ENCODE data around the gene KLF6.

Gene KLF6

DNA sequence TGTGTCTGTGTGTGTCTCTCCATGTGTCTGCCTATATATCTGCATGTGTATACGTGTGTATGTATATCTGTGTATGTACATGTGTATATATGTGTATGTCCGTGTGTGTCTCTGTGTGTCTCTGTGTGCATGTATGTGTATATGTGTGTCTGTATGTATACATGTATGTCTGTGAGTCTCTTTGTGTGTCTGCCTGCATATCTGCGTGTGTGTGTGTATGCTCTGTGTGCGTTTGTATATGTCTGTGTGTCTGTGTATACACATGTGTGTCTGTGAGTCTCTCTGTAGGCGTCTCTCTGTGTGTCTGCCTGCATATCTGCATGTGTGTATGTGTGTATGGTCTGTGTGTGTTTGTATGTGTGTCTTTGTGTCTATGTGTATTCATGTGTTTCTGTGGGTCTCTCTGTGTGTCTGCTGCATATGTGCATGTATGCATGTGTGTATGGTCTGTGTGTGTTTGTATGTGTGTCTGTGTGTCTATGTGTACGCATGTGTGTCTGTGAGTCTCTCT is 23.7 kb upstream of the KLF6 start:
- DNase-seq = no peak

DNA sequence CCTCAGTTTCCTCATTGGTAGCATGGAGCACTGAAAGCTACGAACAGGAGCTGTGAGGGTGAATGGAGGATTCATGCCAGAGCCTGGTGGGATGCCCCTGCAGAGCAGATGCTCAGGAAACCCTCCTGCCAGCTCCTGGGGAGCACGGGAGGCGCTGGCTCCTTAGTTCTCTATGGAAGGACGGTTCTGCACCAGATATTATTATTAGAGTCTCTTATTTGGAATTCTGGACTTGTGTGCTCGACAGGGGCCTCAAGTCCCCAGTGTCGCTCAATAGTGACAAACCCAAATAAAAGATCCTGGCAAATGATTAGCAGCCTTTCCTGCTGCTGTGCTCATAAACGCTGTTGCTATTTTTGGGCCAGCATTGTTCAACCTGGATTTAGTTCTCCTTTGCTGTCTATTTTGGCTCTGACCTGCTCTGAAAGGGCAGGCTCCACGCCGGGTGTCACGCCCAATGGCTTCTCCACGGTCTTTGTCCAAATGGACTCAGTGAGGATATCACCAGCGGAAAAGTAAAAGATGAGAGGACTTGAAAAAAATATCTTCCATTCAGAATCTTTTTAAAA is 23.0 kb upstream of the KLF6 start:
- DNase-seq = no peak

DNA sequence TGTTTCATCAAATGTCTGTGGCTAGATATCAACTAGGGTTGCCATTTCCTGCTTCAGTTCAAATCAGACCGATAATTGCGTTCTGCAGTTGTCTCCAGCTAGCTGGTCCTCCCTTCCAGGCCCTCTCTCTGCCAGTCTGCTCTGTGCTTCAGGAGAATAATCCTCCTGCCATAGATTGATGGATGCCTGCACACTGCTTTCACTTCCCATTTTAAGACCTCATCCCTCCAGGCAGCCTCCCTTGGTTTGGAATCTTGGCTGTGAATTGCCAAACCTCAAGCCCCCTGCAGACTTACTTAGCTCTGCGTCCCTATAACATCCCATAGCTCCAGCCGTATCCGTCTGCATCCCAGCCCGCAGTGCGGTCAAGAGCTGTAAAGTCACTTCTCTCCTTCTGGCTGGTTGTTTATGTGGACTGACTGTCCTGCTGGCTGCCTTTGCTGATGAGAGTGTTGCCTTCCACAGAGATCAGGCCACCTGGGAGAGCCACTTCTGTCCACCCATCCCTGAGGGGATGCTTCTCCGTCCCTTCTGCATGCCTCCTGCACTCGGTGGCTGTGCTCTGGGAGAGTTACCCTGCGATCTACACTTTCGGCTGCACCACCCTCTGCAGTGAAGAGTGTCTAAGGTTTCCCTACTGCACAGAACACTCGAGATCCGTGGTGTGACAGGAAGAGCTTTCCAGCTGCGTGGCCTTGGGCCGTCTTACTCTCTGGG is 22.4 kb upstream of the KLF6 start:
- DNase-seq = no peak

DNA sequence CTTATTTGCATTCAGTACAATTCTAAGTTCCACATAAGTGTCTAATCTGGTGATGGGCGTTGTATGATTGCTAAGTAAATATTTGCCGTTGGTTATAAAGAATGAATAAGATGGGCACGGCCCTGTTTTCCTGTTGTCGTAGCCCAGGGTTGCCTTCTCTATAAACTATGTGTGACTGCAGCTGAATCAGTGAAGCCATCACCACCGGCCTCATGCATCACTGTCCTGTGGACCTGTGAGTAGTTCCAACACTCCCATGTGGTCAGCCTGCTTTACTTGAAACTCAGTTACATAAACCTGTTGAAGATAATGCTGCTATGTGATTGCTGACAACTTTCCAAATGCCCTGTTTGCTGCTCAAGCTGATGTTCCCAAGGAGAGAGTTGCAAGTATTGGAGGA is 21.6 kb upstream of the KLF6 start:
- no peak for DNase-seq

DNA sequence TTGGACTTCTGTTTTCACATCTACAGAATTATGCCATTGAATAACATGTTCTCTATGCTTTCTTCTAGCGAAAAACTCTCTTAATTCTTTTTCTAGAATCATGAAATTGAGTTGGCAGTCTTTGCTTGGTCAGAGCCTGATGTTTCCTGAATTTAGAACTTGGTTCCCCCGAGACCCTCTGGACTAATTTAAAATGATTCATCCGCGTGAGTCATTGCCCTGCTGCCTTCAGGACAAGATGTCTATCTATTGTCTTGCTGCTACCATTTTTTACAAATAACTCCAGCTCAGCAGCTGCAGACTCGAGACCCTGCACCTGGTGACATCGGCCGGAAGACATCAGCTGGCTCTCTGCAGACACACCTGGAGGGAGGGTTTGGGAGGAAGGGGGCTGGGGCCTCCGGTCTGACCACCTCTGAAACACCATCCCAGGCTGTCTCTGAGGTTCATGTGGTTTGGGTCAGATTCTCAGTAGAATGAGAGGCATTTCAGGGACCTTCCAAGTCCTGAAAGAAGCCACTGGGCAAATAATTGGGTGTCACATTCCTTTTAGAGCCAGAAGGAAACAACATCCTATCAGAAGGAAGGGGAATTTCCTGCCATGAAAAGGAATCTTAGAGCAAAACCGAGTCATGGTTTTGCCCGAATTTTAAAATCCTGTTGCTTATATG is 20.9 kb upstream of the KLF6 start:
- DNase-seq = peak; percentile 52

DNA sequence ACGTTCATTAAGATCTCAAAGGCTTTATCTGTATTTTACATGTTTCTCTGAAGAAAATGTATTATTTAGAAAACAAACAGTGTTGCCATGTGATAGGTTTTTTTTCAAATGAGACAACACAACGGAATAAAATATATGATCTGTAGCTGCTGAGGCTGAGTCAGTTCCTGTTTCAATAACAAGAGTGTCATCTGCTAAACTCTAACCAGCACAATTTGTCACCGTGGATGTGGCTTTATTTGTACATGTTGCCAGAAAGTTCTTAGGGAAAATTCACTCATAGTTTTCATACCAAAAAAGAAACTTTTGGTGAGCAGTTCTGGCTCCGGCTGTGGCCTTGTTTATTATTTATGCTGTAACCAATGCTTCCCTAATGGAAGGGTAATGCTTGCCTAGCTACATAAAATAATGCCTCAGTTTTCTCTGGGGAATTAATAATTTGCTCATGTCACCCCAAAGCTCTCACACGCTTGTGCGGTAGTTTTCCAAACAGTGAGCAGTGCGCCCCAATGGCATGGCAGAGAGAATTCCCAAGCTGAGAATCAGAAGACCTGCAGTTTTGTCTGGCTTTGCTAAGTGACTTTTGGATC is 20.3 kb upstream of the KLF6 start:
- peak; percentile 74 for DNase-seq

DNA sequence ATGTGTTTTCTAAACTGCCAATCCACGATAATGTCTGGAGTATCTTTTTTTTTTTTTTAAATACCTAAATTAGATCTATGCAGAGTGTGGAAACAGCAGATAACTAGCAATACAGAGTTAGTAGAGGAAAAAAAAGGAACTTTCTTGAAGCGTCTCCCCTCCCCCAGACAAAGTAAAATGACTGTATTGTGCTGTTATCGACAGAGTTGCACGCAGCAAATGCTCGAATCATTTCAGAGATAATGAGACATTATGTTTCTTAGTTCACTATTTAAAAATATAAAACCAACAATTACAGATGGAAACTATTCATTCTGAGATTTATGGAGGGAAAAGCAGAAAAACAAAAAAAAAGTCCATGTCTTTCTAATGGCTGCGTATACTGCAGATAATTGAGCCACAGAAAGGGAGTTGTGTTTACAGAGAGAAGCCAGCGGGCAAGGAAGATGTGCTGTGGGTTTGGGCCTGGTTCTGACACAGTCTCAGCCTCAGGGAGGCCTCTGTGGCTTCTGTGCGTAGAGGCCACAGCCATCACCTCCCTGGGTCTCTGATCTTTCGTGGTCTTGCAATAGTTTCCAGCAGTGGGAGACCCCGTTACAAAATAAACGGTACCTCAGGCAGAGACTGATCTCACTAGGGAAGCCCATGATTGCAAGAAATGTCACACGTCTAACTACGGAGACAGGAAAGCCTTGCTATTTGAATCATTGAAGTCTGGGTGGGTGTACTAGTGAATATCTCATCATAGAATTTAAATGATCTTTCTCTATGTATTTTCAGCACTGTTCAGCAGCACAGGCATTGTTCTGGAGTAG is 19.1 kb upstream of the KLF6 start:
- DNase-seq = peak; percentile 77

DNA sequence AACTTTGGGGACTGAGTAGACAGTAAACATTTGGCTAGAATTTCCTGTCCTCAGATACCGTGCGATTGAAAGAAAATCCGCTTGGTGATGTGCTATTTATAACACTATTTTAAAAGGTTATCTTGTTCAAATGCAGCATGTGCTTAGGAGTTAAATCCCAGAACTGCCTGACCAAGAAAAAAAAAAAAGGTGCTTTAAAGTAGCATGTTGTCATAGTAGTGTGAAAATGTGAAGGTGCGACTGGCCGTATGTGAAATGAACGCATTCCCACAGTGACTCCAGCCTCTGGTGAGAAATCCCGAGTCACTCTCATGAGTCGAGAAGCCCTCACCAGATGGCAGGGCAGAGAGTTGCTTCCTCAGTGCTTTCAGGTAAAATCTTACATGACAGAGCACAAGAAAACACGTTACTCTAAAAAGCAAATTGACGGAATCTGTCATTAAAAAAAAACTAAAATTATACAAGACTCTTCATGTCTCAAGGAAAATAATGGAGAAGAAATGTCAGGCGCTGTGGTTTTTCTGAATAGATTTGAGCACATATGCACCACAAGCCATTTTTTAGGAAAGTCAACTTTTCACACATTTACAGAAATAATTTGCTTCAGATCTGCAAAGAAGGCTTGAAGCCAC is 18.4 kb upstream of the KLF6 start:
- peak; percentile 44 for DNase-seq

DNA sequence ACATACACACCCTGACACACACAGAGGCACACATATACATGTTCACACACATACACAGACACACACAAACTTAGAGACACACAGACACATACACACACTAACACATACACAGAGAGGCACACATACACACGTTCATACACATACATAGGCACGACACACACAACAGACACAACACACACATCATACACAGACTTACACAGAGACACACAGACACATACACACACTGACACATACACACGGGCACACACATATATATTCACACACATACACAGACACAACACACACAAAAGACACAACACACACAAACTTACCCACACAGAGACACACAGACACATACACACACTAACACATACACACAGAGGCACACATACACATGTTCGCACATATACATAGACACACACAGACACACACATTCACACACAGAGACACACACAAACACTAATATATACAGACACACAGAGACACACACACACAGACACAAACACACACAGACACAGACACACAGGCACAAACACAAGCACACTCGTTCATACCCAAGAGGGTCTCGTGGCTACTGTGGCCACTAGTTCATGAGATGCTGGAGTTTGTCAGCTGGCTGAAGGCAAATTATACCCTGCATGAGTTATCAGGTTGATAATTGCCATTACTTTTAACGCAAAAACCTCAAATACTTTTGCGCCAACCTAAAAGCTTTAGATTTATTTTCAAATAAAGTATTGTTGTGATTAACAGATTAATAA is 17.7 kb upstream of the KLF6 start:
- DNase-seq = no peak

DNA sequence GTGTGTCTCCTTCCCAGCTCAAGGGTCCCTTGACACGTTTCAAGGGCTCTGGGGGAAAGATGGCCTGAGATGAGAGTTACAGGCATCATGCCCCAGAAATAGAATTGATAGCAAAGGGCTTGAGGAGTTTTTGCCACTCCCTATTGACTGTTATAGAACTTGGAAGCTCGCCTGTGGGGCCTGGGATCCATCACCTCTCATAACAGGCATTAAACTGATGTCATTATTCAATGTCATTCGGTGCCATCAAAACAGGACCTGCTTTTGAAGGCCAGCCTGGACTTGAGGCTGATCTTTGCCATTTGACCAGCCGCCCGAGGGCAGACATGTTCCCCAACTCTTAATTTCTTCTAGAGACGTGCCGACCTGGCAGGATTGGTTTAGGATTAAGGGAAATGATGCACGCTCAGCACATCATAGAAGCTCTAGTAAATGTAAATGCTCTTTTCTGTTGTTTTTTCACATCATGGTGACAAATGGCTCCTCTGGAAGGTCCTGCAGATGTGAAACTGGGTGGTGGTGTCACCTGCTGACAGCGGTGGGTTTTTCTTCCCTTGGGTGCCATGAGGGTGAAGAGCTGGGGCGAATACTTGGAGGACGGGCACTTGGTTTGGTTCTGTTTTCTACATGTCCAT is 16.7 kb upstream of the KLF6 start:
- DNase-seq = no peak

DNA sequence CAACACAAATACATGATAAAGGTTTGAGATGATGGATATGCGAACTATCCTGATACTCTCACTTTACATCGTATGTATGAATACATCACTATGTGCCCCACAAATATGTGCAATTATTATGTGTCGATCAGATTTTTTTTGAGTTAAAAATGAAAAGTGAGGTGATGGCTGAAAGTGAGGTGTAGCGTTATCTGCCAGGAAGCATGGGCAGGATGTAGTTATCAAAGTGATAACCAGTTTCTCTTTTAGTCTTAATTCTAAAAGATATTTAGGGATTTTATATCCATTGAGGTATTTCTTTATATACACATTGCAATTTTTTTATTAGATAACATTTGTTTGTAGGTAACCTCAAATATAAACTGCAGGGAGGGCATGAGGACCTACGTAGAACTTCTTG is 15.6 kb upstream of the KLF6 start:
- DNase-seq = no peak

DNA sequence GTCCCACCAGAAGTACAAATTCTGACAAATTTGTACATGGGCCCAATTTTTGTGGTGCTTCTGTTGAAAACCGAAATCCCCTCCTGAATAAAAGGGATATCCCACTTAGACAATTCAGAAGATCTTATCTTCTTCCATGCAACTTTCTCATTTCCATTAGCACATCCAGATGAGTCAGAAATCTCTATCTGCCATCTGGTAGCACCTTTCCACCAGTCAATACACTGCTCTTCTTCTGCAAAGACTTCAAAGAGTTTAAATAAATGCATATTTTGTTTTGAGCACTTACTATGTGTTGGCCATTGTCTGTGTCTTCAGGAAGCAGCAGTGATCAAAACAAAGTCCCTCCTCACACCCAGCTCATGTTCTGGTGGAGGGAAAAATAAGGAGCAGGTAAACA is 12.7 kb upstream of the KLF6 start:
- DNase-seq = no peak

DNA sequence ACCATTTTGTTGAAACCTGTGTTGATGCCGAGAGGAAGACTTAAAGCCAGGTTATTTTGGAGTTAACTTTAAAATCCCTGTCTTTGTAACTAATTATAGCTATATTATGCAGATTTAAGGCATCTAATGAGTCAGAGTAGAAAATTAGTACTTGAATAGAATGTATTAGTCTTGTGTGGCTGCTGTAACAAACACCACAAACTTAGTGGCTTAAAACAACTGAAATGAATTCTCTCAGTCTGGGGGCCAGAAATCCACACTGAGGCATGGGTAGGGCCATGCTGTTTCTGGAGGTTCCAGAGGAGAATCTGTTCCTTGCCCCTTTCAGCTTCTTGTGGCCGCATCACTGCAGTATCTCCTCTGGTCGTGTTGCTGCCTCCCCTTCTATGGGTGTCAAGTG is 8.5 kb upstream of the KLF6 start:
- no peak for DNase-seq

DNA sequence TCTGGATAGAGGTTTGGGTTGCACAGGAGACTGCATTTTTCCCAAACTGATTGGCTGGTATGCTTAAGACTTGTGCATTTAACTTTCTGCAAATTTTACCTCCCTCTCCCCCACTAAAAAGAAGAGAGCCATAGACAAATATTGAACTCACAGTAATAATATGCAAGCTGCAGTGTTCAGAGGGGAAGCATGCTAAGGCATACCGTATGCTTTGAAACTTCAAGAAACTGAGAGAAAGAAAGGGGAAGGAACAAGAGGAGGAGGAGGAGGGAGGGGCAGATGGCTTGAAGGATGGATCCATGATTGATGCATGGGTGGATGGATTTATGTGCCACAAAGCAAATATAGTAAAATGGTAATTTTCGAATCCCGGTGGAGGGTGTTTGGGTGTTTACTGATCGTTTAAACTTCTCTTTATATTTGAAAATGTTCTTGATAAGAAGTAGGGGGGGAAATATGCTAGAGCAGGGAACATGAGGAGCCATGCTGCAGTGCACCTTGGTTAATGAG is 7.8 kb upstream of the KLF6 start:
- no peak for DNase-seq

DNA sequence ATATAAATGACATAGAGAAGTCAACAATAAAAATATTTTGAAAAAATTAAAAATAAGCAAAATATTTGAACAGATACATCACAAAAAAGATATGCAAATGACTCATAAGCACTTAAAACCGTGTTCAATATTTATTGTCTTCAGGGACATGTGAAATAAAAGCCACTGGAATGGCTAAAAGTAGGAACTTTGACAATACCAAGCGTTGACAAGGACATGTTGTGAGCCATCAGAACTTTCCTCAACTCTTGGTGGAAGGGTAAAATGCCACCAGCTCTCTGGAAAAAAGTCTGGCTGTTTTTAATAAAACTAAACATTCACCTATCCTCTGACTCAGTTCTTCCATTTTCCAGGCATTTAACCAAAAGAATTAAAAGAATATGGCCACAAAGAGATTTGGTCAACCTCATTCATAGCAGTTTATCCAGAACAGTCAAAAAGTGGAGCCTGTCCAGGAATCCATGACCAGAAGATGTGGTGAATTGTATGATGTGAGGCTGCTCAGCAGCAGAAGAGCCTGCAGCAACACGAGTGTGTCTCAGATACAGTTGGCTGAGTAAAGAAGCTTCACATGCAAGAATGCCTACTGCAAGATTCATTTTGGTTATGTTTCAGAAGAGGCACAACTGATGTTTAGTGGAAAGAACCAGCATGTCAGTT is 7.1 kb upstream of the KLF6 start:
- DNase-seq = no peak

DNA sequence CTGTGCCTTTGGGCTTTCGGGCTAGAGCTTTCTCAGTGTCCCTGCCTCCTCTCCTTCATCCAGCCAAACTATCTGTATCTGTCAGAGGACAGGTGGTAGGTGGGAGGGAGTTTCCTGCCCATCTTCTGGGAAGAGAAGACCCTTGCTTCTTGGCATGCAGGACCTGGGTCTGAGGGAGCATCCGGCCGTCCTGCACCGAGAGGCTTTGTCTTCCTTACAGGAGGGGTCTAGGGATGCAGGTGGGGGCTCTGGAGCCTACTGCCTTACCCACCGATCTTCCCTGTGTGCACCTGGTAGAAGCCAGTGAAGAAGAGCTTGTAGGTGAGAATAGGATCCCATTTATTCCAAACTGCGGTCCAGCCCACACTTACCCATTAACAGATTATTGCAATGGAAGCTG is 5.8 kb upstream of the KLF6 start:
- DNase-seq = no peak

DNA sequence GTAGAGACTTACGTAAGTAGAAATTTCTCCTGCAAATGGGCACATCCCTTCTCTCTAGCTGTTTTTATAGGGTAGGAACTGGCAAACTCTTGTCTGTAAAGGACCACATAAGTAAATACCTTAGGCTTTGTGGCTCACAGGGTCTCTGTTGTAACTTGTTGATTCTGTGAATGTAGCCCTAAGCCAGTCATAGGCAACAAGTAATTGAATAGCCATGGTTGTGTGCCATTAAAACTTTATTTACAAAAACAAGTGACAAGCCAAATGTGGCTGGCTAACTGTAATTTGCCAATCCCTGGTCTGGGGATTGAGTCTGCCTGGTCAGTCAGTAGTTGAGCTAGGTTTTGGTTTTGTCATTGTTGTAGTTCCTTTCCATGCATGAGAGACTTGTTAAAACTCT is 5.3 kb upstream of the KLF6 start:
- DNase-seq = no peak

DNA sequence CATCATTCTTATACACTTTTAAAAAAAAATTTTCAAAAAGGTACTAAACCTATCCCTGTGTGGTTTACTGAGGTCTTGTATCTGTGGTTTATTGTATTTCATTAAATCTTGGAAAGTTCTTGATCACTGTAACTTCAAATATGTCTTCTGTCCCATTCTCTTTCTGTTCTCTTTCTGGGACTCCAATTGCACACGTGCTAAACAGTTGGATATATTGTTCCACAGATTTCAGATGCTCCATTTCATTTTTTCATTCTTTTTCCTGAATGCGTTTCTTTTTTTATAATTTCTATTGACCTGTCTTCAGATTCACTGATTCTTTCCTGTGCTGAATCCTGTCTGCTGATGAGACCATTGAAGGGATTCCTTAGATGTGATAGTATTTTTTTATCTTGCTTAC is 4.6 kb upstream of the KLF6 start:
- no peak for DNase-seq

DNA sequence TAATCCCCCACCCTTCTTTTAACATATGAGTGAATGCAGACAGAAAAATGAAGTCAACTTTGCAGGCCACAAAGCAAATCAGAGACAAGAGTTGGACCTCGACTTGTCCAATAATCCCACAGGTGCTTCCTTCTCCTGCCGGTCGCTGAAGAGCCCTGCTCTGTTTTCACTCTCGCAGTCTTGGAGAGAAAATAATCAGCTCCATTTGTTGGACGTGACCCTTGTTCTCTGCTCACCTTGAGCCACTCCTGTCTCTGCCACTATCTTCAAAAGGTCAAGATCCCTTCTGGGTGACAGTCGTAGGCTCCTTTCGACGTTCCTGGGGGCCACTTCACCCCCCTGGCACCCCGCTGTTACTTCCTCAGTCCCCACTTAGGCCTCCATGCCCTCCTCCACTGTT is 2.8 kb upstream of the KLF6 start:
- DNase-seq = no peak

DNA sequence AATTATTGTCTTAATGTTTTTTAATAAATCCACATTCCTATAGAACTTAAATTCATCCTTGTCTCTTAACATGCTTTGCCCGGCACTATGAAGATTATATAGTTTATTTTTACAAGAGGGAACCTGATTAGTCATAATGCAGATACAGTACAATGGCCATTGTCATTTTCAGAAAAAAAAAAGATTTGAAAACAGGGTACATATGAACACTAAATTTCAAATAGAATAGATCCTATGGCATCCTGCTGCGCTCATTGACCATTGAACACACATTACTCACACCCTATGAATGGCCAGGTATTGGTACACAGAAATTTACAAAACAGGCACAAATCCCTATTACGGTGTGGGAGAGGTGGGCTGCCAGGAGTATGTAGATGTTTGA is 2.0 kb upstream of the KLF6 start:
- no peak for DNase-seq
